Adipose tissue (tissue), 3 donors: ENCODE data around the gene HMHB1. TPM values are rescaled to one million over a fixed set of nuclear protein-coding genes. Genes with fewer than 3 reads are reported as not detected.
"Not testable (repeated sequence)": the region's sequence is repeated elsewhere in the genome, so short reads cannot be mapped to it uniquely, and the experiment has no call there.

Experiments
- H3K27ac ChIP-seq: one replicate; pipeline ENCODE4 v1.5.1; 2013; ENCODE audit warnings: low read depth, low read length
- WGBS, 3 donors: extraction: QIAGEN DNeasy Blood & Tissue Kit; methylation state at CpG; one replicate each; pipeline ENCODE4 v1.1.7; 2013; 5-methylcytosine and 5-hydroxymethylcytosine counted together
- polyA plus RNA-seq, 3 donors: library from polyadenylated mRNA; stranded (reverse); fragments of 200-250 nt; gene quantifications; one replicate each; pipeline ENCODE4 v1.2.3, GENCODE V29; 2013
- donor health status: healthy with polysubstance abuse.
- donor health status: Bipolar disorder and iron deficiency.
- donor health status: healthy.

Gene HMHB1
- polyA plus RNA-seq, 3 donors = not detected

GRCh38 chr5:143796125-143796524 is 15.8 kb upstream of the HMHB1 start:
- WGBS, 3 donors = 49 to 75% (median 54%) methylated on average over 4 of the region's 4 CpGs
- no peak overlapping the region for H3K27ac ChIP-seq

DNA sequence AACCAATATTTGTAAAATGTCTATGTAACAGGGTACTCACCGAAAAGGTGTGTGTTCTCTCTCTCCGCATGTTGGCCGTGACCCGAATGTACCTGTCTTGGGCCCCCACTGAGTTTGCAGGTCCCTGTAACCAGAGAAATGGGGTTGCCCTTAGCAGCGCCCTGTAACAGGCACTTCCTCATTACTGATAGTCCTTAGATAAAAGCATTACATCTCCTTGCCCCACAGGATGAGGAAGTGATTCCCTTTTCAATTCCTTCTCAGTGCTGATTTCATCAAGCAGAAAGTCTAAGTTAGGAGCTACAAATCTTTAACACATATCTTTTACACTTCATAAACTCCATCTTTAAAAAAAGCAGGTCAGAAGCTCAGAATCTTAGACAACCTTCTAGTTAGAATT is 15.2 kb upstream of the HMHB1 start:
- H3K27ac ChIP-seq = no peak overlapping the region
- 86 to 93% (median 89%) methylated on average over 5 of the region's 5 CpGs for WGBS, 3 donors

DNA sequence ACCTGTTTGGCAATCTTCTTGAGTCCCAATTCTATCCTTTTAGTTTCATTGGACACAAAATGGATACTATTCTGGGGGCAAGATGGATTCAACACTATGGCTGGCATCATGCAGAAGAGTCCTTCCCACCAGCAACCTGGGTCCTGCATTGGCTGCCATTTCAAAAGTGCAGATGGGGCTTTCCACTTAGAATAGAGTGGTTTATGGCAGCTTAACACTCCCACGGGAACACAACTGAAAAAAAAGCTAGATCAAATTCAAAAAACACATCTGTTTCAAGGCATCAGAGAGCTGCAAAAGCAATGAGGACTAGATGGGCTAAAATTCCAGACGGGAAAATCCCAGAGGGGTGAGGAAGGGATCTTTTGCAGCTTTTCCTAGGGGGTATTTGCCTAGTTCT is 11.2 kb upstream of the HMHB1 start:
- WGBS, 3 donors = 51 to 77% (median 67%) methylated on average over 2 of the region's 2 CpGs
- H3K27ac ChIP-seq = no peak overlapping the region

DNA sequence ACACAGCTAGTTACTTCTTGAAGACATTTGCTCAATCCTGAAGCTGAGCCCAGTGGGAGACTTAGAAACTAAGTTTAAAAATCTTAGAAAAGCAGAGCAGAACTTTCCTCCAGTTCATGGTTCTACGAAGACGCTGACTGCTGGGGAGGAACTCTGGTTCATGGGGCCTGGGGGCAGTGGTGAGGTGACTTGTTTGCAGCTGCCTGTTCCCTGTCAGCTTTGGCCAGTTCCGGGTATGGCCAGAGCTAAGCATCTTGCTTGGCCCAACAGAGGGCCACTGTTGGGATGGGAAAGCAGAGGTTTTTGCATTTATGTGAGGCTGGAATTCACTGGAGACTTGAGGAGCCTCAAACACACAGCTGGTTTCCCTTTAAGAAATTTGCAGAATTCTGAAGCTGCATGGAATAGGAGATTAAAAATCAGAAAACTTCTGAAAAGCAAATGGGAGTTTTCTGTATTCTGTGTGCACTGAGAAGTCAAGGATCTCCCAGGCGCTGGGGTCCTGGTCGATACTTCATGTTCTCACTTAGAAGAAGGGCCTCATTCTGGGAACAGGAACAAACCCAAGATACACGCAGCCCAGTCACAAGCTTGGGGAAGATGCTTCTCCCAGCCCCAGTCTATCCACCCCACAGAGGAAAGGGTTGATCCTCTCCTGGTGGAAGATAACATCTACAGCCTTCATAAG is 10.6 kb upstream of the HMHB1 start:
- H3K27ac ChIP-seq = no peak overlapping the region
- 84 to 87% (median 85%) methylated on average over 6 of the region's 6 CpGs for WGBS, 3 donors

DNA sequence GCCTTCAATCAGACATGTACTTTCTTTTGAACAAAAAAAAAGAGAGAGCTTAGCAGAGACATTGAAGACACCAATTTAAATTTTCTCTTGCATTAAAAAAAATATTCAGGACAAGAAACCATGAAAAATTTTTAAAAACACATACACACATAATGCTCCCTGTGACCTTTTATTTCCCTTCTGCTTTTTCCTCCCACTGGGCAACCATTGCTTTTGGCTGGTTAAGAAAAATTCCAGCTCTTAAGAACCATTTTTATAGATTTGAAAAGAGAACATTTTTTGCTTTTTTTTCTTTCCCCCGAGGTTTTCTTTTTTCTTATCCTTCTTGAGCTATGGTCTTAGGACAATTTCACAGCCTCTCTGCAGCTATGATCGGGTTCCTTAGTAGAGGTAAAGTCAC is 6.1 kb upstream of the HMHB1 start:
- WGBS, 3 donors = 64 to 74% (median 71%) methylated on average over 2 of the region's 2 CpGs

DNA sequence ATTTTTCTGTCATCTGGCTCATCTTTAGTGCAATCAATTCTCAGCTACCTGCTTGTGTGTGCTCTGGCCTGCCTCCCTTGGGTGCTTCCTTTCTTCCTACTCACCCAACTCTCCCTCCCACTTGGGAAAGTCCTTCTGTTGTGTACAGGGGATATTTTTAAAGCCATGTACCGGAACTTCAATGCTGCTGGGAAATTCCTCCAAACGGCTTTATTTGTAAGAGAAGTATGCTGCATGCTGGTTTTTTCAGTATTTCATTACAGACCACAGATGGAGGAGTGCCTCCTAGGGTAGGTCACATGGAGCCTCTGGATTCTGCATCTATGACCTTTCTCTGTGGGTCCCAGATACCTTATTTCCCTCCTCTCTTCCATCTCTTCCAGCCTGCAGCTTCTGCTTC is 5.4 kb upstream of the HMHB1 start:
- no peak overlapping the region for H3K27ac ChIP-seq
- WGBS, 3 donors = 28 to 54% (median 43%) methylated on average over 2 of the region's 2 CpGs

More for the DNA sequence above, 6.1 kb upstream of the HMHB1 start:
- H3K27ac ChIP-seq = no peak overlapping the region

DNA sequence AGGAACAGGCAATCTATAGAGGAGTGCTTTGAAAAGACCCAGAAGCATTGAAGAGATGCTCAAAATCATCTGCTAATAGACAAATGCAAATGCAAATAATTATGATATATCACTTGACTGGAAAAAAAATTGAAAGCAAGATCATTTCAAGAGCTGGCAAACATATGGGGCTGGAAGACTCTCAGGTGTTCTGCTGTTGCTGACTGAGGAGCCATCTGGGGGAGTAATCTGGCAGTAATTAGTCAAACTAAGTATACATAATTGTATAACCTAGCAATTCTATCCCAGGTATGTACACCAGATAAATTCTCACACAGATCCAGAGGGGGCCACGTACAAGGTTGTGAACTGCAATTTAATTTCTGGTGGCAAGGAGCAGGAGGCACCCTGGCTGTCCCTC is 4.6 kb upstream of the HMHB1 start:
- H3K27ac ChIP-seq = no peak overlapping the region
- WGBS, 3 donors = 28 to 100% (median 96%) methylated on average over 1 of the region's 1 CpG

- H3K27ac ChIP-seq = not testable (repeated sequence)
- 90 to 94% (median 94%) methylated on average over 4 of the region's 4 CpGs for WGBS, 3 donors
Observed at GRCh38 chr5:143816370-143816769, 4.4 kb downstream of the HMHB1 start.

DNA sequence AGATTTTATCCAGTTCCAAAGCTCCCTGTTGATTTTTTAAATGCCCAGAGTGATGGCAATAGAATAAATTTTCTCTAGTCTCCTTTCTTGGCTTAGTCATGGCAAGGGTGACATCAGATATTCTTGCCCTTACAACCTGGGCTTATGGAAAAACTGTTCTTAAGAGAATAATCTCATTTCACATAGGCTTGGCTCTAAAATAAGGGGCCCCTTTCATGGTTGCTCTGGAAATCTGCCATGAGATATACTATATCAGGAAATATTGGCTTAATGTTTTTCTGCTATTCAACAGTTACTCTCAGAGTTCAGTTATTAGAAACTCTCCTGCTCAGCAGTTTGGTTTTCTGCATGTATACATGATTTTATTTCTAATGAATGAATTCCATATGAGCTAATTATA is 7.8 kb downstream of the HMHB1 start:
- no peak overlapping the region for H3K27ac ChIP-seq

DNA sequence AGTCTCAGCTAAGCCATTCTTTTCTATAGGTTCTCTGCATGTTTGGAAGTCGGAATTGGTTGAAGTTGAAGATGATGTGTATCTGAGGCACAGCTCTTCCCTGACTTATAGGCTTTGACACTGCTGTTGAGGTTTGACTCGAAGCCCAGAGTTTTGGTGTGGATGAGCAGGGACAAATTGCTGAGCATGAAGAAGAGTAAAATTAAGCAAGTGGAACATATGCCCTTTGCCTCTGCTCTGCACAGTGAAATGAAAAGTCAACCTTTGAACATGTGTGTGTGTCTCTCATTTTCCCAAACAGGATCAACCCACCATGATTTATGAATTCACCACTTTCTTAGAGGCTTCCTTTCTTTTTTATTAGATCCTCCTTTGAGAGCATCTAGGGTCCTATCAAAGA is 8.5 kb downstream of the HMHB1 start:
- no peak overlapping the region for H3K27ac ChIP-seq
- 84 to 89% (median 89%) methylated on average over 2 of the region's 2 CpGs for WGBS, 3 donors

DNA sequence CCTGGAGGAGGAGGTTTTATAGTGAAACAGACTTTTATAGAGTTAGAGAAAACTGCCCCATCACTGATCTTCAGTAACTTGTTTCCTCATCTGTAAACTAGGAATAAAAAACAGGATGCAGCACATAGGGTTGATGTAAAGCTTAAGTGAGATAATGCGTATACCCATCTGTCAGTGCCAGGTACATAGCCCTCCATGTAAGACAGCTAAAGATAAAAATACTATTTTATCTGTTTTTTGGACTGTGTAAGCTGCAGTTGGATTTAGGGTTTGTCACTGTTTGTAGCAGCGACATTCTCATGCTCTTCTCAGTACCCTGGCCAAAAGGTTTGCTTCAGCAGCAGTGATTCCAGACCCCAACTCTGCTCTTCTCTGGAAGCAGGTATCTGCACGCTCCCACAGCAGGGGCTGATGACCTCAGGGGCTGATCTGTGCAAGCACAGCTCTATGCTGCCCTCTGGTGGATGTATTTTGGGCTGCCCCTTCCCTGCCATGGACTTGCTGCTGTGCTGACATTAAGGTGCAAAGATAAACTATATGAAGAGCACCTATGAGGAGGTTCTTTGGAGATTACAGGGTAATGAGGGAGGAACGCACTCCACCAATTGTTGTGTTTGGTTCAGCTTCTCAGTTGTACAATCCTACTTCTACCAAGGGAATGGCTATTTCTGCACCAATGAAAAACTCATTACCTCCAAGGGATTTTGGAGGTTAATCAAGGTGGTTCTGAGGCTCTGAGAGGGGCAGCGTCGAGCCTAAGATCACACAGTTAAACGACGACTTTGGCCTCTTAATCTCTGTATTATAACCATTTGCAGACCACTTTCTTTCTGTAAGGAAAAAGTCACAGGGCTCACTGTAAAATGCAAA is 13.1 kb downstream of the HMHB1 start:
- 25 to 45% (median 39%) methylated on average over 8 of the region's 8 CpGs for WGBS, 3 donors
- H3K27ac ChIP-seq = no peak overlapping the region

DNA sequence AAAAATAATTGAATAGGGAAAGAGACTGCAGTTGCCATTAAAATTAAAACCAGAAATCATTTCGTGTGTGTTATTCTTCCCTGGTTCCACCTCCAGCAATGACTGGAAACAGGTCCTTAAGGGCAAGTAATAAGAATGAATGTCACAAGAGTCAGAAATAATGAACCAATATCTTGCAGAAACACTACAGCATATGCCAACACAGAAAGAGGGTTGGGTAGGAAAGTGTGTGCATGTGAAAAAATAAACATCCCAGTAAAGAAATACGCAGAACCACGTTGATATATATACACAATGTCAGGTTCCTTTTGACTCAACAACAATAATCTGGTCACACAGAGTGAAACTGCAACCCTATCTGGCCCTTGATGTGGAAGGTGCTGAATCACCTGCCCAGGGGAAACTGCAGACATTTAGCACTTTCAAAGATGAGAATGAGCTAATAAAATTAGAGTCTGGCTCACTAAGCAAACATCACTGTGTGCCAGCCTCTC is 15.0 kb downstream of the HMHB1 start:
- H3K27ac ChIP-seq = no peak overlapping the region
- 66 to 82% (median 78%) methylated on average over 3 of the region's 3 CpGs for WGBS, 3 donors

DNA sequence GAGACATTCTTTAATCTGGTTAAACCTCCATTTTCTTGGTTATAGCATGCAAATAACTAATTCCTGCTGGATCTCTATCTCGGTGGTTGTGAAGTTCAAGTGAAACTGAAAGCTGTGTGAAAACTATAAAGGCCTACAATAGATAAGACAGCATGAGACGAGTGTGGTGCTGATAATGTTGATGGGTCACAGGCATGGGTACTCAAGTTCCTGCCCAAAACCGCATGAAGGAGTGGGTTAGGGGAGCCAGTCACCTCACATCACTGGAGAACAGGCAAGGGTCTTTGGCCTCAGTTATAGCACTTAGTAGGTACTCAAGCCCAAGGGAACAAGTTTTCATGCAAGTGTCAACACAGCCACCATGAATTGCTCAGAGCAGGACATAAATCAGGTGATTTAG is 16.7 kb downstream of the HMHB1 start:
- 37 to 56% (median 49%) methylated on average over 3 of the region's 3 CpGs for WGBS, 3 donors
- no peak overlapping the region for H3K27ac ChIP-seq

DNA sequence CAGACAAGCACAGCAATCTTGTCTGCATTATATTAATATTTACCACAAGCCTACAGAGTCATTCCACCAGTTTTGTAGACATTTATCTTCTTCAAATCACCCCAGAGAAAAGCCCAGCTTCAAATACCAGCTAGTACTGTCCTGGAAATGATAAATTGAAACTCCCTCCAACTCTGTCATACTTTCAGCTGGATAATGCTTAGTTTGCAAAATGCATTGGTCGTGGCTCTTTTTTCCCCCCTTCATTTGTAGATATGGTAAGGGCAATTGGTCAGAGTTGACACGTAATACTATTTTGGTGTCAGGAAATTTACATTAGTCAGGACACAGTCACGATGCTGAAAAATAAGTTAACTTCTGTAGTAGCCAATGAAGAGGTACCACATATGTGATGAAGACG is 21.2 kb downstream of the HMHB1 start:
- no peak overlapping the region for H3K27ac ChIP-seq
- 74 to 90% (median 90%) methylated on average over 4 of the region's 4 CpGs for WGBS, 3 donors

DNA sequence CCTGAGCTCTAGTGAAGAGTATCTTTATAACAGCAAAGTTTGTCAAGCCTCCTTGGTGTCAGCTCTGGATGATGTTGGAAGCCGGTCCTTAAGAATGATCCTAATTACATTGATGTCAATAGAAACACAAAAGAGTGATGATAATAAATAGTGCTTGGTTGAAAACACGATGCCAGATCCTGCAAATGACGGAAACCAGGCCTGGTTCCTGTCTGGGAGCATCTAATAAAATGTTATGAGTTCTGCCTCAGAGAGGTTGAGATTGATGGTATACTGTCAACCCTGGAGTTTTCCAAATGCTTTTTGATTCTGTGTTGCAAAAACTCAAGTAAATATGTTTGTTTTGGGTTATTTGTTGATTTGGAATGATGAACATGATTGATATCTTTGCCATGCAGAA is 23.3 kb downstream of the HMHB1 start:
- H3K27ac ChIP-seq = no peak overlapping the region
- WGBS, 3 donors = 86 to 92% (median 92%) methylated on average over 3 of the region's 3 CpGs

GRCh38 chr5:143836161-143836725 is 24.3 kb downstream of the HMHB1 start:
- 71 to 95% (median 89%) methylated on average over 2 of the region's 2 CpGs for WGBS, 3 donors
- H3K27ac ChIP-seq = no peak overlapping the region

GRCh38 chr5:143837306-143837848 is 25.4 kb downstream of the HMHB1 start:
- H3K27ac ChIP-seq = no peak overlapping the region
- WGBS, 3 donors = 55 to 71% (median 65%) methylated on average over 7 of the region's 7 CpGs

DNA sequence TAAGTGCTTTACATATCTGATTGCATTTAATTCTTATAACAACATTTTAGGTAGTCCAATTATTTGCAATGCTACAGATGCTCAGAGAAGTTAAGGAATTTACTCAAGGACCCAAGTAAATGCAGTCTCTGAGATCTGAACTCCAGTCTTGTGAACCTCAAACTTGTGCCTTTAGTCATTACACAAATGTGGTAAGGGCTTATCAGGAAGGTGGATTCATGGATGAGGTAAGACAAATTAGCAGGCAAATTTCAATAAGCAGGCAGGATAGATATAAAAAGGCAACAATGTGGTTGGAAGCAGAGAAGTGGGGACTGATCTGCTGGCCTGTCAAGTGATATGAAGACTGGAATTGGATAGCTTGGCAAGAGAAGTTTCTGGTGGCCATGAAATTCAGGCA is 29.5 kb downstream of the HMHB1 start:
- H3K27ac ChIP-seq = no peak overlapping the region

DNA sequence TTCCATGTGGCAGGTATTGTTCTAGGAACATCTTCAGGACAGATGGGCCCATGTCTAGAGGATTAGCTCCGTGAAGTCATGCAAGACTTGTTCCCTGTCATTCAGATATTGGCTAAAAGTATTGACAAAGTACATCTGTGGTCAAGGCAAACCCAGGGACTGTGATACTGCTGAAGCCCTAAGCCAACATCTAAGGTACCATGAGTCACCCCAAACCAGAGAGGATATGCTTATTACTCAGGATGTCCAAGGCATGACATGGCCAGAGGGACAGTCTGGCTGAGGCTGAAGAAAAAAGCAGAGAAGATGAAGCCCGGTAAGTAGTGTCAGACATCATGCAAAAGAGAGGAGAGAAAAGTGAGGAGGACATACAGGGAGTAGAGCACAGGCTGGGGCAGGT is 31.0 kb downstream of the HMHB1 start:
- 91 to 95% (median 95%) methylated on average over 2 of the region's 2 CpGs for WGBS, 3 donors
- H3K27ac ChIP-seq = no peak overlapping the region
